GM21528 (cell line): ENCODE data around the gene MVK.
"Not testable (repeated sequence)": the region's sequence is repeated elsewhere in the genome, so short reads cannot be mapped to it uniquely, and the experiment has no call there.

ENCODE experiments used
- ATAC-seq: cut with Tn5 transposase; IDR thresholded peaks from one replicate; pipeline ENCODE4 v1.9.1; 2021; ENCODE audit warnings: mild to moderate bottlenecking, moderate library complexity; ENCODE audit not compliant: unreplicated experiment, low FRiP score

Gene MVK

DNA sequence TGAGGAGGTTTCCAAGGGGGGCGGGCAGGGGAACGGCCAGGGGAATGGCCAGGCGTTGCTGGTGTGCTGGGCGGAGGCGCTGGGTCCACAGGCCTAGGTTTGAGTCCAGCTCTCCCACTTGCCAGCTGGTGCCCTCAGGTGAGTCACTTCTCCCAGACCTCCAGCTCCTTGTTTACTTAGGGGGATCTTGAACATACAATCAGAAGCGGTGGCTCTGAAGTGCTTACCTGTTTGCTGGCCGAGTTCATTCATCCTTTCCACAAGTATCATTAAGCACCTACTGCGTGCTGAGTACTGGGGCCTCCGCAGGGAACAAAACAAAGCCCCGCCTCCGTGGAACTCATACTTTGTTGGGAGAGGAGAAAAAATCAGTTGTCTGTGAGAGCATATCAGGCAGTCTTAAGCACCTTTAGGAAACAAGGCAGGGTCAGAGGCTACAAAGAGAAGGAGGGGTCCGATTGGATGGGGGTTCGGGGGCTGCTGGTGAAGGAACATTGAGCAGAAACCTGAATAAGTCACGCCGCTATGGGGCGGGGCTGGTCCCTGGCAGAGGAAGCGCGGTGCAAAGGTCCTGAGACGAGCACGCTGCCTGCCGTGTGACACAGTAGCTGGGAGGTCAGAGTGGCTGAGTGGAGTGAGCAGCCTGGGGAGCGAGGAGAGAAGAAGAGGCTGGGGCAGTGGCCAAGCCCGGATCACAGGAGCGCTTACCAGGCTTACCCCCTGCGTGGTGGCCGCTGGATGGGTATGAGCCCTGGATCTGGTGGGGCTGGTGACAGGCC, 15.1 kb downstream of the MVK start:
- no peak for ATAC-seq

DNA sequence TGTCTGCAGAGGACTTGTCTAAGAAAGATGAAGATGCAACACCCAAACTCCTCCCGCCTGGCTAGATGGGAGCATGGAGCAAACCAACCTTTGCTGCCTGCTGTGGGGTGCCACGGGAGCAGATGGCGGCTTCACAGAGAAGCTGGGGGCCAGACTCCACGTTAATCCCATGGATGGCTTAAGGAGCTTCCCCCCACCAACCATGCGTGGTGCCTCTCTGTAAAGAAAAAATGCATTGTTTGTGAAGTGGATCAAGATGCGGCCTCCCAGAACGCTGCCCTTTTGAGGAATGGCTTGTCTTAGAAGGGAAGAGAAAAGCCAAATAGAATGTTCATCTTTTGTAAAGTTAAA, 15.6 kb downstream of the MVK start:
- no peak for ATAC-seq

DNA sequence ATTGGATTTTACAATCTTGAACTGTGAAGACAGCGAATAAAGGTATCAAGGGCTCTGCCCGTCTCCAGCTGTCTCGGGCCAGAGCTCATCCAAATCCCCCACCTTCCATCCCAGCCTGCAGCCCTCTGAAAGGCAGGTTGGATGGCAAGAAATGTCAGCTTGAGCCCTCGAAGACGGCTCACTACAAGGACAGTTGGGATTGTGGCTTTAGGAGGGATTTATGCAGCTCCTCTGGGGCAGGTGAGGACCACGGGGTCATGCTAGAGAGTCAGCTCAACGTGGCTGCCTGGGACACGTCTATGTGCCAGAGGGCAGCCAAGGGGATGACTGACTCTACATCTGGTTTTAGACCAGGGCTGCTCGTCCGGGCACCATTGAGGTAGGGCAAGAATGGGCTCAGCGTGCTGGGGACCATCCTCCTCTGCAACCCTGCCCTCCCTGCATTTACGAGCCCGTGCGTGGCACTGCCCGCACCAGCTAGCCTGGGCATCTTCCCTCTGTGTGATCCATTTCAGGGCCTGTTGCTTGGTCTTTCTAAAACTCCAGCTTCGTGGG, 16.2 kb downstream of the MVK start:
- ATAC-seq: no peak

DNA sequence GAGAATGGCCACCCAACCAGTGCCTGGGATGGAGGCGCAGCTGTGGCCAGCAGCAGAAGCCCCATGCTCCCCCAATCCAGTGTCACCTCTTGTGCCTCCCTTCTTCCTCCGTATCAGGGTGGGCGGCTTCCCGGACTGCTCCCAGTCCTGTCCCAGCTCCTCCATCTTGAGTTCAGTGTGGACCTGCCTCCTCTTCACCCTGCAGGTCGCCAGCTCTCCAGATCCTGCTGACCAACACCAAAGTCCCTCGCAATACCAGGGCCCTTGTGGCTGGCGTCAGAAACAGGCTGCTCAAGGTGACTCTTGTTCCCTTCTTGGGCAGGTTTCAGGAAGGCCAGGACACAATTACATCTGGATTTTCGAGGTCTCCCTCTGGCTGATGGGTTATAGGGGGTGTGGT, 17.0 kb downstream of the MVK start:
- no peak for ATAC-seq

DNA sequence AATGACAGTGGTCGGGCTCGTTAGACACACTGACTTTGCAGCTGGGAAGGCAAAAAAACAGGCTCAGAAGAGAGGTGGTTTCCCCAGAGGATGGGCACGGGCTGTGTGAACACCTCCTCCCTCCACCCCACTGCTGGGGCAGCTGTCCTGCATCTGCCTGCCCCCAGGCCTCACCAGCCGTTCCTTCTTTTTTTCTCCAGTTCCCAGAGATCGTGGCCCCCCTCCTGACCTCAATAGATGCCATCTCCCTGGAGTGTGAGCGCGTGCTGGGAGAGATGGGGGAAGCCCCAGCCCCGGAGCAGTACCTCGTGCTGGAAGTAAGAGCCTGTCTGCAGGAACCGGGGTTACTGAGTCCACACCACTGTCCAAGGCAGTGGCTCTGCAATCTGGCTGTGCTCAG, 17.4 kb downstream of the MVK start:
- no peak for ATAC-seq

DNA sequence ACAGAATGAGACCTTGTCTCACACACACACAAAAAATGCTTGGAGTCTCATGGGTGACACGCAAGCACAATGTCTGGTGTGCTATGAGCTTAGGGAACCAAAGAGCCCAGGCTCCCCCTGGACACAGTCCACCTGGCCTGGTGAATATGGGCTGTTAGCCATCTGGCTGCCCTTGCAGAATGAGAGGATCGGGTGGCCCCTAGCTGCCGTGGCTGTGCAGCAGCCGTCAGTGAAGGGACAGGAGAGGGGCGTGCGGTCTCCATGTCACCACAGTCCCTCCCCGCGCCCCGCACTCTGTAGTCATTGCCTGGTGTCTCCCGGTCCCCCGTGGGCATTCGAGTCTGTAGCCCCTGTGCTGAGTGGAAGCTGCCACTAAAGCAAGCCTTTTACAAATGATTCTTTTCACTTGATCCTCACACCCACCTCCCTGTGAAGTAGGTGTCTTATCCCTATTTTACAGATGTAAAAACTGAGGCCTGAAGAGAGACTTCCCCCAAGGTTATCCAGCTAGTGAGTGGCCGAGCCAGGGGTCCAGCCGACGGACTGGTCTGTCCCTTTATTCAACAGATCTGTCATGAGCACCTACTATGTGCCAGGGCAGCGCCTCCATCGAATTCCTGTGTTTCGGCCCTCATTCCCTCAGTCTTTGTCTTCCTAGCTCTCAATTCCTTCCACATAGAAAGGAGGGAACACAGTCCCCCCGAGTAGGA, 18.8 kb downstream of the MVK start:
- no peak for ATAC-seq

DNA sequence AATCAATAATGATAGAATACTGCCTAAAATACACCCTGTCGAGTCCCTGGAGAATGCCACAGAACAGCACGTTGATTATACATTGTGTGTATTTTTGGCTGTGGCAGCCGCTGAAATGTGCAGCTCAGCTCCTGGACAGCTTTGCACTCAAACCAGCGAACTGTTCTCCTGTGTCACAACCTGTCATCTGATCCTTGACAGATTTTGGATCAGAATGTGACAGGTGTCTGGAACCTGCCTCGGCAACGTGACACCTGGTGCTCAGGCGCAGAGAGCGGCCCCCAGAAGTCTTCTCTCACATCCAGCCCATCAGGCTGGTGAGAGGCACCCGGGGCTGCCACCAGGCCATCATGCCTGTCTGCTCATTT, 19.3 kb downstream of the MVK start:
- ATAC-seq: no peak

DNA sequence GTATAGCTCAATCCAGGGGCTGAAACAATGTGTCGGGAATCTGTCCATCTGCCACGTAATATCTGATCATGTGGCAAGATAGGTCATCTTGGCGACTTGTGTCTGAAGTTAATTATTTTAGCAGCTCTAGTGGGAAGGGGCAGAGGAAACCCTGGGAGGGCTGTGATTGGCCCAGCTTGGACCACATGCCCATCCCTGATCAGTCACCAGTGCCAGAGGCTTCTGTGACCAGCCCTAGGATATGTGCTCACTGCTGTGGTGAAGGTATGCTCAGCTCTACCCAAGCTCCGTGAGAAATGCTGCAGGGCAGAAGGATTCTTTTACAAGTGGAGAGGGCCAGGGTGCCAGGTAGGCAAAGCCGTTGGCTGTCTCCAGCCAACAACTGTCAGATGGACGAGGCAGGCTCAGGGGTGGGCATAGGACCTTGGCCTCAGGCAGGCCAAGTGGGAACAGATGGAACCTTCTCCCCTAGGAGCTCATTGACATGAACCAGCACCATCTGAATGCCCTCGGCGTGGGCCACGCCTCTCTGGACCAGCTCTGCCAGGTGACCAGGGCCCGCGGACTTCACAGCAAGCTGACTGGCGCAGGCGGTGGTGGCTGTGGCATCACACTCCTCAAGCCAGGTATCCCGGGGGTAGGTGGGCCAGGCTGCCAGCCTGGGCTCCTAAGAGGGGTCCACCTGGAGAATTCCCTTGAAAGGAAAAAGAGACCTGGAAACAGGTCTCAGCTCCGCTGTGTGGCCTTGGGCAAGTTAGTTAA, 21.1 kb downstream of the MVK start:
- no peak for ATAC-seq

DNA sequence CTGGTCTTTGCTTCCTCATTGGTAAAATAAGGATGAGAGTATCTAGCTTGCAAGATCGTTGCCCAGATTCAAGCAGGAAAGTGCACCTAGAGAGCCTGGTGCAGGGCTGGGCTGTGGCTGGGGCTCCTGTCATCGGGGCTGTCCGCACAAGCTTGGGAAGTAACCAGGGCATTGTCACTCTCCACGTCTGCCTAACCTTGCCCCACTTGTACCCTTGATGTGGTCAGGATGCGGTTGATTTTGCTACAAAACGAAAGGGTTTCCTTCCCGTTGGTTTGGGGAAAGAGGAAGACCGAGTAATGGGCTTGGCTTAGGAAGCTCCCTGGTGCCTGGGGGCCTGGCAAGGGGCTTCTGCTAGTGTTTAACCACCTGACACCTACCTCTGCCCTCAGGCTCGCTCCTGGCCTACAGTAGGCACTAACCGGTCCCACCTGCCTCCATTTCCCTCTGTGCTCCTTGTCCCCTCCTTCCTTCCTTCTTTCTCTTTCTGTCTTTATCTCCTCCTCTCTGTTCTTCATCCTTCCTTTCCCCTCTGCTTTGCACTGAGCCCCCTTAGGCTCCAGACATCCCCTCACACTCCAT, 21.8 kb downstream of the MVK start:
- no peak for ATAC-seq

DNA sequence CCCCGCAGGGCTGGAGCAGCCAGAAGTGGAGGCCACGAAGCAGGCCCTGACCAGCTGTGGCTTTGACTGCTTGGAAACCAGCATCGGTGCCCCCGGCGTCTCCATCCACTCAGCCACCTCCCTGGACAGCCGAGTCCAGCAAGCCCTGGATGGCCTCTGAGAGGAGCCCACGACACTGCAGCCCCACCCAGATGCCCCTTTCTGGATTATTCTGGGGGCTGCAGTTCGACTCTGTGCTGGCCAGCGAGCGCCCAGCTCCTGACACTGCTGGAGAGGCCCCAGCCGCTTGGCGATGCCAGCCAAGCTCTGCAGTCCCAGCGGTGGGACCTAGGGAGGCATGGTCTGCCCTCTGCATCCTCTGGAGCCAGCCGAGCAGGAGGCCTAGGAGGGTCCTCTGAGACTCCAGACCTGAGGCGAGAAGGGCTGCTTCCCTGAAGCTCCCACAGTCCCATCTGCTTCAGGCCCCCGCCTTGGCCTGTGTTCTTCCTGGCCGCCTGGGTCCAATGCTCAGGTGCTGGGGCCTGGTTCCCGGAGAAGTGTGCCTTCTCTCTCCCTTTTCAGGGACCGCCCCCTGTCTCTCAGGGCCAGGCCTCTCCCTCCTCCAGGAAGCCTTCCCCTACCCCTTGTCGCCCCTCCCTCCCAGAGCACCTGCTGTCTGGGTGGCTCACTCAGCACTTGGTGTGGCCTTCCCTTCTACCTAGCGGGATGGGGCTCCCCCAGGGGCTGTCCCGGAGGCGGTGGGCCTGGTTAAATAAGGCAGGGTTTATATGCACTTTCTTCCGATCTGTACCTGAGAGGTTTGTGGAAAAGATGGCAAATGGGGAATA, 23.0 kb downstream of the MVK start:
- ATAC-seq: no peak

DNA sequence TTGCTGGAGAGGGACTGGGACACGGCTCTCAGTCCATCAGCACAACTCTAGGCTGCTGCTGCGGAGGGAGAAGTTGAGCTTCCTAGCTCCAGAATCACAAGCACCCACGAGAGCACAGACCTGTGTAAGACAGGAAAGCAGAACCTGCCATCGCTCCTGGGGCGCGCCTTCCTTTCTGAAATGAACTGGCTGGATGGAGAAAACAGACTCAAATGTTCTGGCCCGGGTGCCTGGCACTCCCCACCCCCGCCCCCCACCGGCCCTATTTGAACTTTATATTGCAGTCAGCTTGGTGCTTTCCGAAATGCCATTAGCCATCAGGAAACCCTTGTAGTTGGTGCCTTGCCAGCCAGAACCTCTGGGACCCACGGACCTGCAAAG, 23.8 kb downstream of the MVK start:
- no peak for ATAC-seq

DNA sequence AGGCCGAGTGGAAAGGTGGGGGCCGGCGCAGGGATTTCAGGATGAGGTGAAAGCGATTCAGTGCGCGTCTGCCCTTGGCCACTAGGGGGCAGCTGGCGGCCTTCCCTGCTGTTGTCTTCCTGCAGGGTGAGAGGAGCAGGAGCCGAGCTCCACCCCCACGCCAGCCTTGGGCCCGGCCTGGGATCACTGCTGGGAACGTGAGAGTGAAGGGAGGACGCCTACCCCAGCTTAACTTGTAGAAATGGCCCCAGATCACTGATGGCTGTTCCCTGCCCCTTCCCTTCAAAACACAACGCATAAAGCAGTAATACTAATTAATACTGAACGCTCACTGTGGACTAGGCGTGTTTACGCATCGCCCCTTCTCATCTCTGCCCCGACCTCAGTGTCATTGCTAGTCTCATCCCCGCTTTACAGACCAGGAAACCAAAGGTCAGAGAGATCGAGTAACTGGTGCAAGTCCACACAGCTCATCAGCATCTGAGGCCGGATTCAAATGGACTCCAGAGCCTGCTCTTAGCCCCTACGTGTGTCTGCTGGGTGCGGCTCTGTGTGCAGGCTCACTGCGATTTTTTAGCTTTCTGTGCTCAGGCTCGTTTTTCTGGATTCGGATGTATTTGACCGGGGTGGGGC, 24.3 kb downstream of the MVK start:
- no peak for ATAC-seq

DNA sequence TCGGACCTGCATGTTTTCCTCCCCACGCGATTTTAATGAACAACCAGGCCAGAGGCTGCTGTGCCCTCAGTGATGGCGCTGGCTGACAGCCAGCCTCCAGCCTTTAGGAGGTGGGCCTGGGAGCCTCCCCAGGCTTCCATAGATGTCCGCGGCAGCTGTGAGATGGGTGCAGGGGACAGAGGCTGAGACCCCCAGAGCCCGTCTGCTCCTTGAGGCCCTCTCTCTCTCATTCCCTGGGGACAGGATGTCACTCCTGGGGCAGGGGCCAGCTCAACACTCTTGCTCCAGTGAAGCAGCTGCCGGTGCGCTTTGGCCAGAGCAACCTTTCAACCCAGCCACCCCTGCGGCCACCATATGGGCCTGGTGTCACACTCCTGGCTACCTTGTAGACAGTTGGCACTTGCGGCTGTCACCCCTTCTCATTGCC, 24.8 kb downstream of the MVK start:
- ATAC-seq: no peak

DNA sequence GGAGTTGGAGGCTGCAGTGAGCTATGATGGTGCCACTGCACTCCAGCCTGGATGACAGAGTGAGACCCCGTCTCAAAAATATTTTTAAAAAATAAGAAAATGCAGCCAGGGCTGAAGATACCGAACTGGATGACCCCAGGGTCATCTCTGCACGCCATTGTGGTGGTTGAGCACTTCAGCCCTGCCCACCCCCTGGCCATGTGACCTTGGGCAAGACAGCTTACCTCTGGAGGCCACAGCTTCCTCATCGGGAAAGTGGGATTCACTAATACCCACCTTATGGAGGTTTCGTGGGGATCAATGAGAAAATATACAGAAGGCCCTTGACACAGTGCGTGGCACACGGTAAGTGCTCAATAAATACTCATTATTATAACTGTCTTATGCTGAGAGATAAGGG, 25.5 kb downstream of the MVK start:
- no peak for ATAC-seq

DNA sequence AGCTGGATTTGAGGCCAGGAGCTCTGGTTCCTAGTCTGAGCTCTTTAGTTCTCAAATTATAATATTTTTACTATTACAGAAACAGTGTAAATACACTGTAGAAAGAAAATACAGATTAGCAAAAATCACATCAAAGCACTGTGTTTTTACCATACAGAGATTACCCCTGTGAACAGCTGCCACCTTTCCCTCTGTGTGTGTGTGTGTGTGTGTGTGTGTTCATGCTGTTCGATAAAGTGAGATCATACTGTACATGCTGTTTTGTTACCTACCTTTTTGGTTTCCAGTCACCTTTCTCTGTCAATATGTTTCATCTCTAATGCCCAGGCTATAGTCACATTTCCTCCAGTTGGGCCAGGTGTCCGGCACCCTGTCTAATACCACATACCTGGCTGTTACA, 26.9 kb downstream of the MVK start:
- ATAC-seq: no peak

DNA sequence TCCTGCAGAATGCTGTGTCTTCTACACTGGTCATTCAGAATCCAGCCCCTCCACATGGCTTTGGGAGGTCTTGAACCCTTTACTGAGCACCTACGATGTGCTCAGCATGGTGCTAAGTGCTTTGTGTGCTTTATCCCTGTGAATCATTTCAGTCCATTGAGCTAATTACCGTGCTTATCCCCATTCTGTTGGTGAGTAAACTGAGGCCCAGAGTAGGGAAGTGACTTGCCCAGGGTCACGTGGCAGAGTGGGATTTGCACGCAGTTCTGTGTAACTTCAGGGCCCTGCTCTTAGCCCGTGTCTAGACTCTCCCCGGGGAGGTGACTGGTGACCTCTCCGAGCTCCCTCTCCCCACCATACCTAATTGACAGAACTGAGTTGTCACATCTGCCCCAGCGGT, 27.4 kb downstream of the MVK start:
- ATAC-seq: no peak

DNA sequence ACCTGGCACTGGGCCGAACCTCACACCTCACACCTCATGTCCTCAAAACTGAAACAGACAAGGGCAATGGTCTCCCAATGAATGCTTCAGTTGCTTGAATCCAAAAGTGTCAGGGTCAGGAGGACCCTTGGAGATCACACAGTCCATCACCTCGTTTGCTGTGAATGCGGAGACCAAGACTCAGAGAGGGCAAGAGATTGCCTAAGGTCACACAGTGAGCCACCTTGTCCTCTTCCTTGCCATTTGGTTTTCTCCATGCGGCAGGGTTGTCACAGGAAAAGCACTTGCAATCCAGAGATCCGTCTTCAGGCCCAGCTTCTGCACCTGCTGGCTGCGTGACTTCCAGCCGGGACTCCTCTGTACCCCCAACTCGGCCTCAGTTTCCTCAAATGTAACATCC, 28.0 kb downstream of the MVK start:
- no peak for ATAC-seq

DNA sequence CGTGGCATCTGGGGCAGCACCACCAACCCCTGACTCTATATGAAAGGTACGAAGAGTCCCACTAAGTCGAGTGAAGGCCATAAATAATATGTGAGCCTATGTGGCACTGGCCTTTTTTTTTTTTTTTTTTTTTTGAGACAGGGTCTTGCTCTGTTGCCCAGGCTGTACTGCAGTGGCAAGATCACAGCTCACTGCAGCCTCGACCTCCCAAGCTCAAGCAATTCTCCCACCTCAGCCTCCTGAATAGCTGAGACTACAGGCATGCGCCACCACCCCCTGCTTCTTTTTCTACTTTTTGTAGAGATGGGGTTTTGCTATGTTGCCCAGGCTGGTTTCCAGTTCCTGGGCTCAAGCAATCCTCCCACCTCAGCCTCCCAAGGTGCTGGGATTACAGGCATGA, 28.5 kb downstream of the MVK start:
- not testable (repeated sequence) for ATAC-seq

DNA sequence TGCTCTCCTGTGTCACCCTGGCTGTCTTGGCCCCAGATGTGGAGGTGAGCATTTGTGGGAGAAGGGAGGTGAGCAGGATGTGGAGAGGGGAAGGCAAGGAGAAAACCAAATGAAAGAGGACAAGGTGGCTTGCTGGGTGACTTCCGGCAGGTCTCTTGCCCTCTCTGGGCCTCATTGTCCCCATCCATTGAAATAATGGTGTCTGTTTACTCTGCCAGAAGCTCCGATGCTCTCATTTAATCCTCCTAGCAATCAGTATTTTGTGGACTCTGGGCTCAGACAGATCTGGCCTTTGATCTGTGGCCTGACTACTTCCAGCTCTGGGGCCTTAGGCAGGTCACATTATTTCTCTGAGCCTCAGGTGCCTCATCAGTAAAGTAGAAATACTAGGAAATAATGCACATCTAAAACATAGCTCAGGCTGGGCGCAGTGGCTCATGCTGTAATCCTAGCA, 30.6 kb downstream of the MVK start:
- ATAC-seq: no peak

DNA sequence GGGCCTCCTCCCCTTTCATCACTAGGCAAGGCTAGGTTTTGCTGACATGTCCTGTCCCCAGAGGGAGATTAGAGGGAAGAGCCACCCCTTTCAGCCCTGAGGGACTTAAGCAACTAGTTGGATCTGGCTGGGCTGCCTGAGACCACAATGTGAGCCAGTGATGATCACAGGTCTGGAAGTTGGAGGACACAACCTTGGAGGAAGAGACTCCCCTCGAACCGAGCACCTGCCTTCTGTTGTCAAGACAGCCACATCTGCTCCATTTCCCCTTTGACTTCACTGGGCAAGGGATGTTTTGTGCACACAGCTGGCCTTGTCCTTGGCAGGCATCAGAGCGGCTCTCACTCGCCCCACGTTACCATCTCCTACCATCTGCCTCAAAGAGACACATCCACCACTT, 31.4 kb downstream of the MVK start:
- ATAC-seq: no peak
